Regular cardiac myocyte (primary cell): Measurements from ENCODE around the gene PPM1F. TPM values are rescaled to one million over a fixed set of nuclear protein-coding genes. Genes with fewer than 3 reads are reported as not detected.

ENCODE experiments used
- total RNA-seq: library from RNA; depleted of rRNA; stranded (reverse); fragments of >200 nt; gene quantifications from 2 replicates; pipeline ENCODE4 v1.2.3, GENCODE V29; 2014

Gene PPM1F
- 34.1 and 67.7 TPM in 2 replicates for total RNA-seq

GRCh38 chr22:21952586-21953571 is at the start of gene PPM1F:
Gene PPM1F, minus strand, starts transcription at chr22:21952848. Its CDS starts 6,800 bp downstream, at chr22:21946048.

DNA sequence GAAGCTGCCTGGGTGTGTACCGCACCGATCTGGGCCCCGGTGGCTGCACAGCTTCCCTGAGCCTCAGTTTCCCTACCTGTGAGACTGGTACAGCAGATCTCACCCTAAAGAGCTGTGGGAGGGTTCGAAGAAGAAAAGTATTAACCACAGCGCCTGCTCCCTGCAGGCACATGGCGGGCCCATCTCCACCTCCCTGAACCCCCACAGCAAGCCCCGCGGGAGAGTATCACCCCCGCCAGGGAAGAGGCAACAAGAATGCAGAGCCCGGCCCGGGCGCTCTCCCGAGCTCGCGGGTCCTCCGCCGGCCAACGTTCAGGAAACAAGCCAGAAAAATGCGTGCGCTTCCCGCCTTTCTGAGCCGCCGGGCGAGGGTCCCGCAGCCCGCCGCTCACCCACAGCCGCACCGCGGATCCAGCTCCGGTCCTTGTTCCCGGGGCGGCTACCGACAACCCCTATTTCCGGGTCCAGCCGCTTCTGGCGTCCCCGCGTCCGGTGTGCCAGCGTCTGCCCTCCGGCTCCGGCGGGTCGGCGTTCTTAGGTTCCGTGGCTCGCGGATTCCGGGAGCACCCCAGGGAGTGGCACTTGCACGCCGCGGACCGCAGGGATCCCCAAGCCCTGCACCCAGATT is 29.8 kb upstream of the PPM1F start, which contains the start of gene TOP3B:
TOP3B (minus strand) TSS at position 450 of the 628 bp plus-strand sequence. CDS start 7,078 bp downstream, outside the sequence.

Other genes starting within 250 kb of the PPM1F start
- gene YPEL1, start 217.1 kb downstream of the PPM1F start, total RNA-seq = 0.19 and 1.4 TPM in 2 replicates
- 48.5 and 63.3 TPM in 2 replicates for gene MAPK1, start 85.2 kb downstream of the PPM1F start, total RNA-seq
- 19.4 and 19.9 TPM in 2 replicates for gene TOP3B, start 29.9 kb upstream of the PPM1F start, total RNA-seq